ENCODE data around the gene EID1. TPM values are rescaled to one million over a fixed set of nuclear protein-coding genes. Genes with fewer than 3 reads are reported as not detected.

Gene EID1
- total RNA-seq, 2 experiments from 2014 or later, result 41.0 to 45.3 TPM

DNA sequence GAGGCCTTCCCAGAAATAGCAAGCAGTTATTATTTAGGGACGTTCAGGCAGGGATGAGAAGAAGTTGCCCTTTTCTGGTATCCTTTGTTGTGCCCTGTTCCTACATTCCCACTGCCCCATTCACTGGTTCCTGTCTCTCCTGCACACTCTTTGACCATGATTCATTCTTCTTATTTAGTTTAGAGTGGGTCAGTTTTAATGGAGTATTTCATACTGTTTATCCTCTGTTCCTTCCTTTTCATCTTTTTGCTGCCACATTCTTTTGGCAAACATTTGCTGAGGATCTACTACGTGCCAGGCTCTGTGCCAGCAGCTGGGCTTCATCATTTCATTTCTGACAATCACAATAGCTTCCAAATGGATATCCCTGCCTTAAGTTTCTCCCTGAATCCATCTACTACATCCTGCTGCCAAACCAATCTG, 11.8 kb upstream of the EID1 start:
- Mint-ChIP-seq H3K4me1 (ENCODE audit: low read depth) (no peaks in the 10 kb centered on the region), H3K27me3 (peaks cover 20% of the 10 kb centered on the region), H3K4me3 (no peak overlapping the region), H3K9me3 (no peaks in the 10 kb centered on the region), H3K36me3 (ENCODE audit: low read depth) (no peaks in the 10 kb centered on the region), H3K27ac (no peak overlapping the region)
- Histone ChIP-seq H3K4me3 (ENCODE audit: low read length) (no peak overlapping the region), H3K36me3 (ENCODE audit: insufficient read depth, low read length) (no peaks in the 10 kb centered on the region), H3K9me3 (ENCODE audit: control insufficient read depth in 1 of 2, insufficient read depth in 1 of 2, low read length in 2 of 2) (no peaks in the 10 kb centered on the region), H3K27ac (ENCODE audit: low read depth in 1 of 2, low read length in 2 of 2) (no peak overlapping the region), H3K4me1 (ENCODE audit: insufficient read depth, low read length) (no peaks in the 10 kb centered on the region), H3K27me3 (ENCODE audit: control insufficient read depth in 1 of 2, insufficient read depth in 2 of 2, low read length in 2 of 2) (peaks cover 0 to 11% of the 10 kb centered on the region in 2 experiments)
- TF ChIP-seq, protein P1, sequence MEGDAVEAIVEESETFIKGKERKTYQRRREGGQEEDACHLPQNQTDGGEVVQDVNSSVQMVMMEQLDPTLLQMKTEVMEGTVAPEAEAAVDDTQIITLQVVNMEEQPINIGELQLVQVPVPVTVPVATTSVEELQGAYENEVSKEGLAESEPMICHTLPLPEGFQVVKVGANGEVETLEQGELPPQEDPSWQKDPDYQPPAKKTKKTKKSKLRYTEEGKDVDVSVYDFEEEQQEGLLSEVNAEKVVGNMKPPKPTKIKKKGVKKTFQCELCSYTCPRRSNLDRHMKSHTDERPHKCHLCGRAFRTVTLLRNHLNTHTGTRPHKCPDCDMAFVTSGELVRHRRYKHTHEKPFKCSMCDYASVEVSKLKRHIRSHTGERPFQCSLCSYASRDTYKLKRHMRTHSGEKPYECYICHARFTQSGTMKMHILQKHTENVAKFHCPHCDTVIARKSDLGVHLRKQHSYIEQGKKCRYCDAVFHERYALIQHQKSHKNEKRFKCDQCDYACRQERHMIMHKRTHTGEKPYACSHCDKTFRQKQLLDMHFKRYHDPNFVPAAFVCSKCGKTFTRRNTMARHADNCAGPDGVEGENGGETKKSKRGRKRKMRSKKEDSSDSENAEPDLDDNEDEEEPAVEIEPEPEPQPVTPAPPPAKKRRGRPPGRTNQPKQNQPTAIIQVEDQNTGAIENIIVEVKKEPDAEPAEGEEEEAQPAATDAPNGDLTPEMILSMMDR (IDR thresholded peaks at IDR 0.05), result no peak
- DNase-seq (no peak), ATAC-seq (ENCODE audit: poor library complexity) (no peak)
- ChIA-PET CTCF (no interaction called here), POLR2A (no interaction called here)
- intact Hi-C loops (cut with DNase I, micrococcal nuclease), result no loop called here

DNA sequence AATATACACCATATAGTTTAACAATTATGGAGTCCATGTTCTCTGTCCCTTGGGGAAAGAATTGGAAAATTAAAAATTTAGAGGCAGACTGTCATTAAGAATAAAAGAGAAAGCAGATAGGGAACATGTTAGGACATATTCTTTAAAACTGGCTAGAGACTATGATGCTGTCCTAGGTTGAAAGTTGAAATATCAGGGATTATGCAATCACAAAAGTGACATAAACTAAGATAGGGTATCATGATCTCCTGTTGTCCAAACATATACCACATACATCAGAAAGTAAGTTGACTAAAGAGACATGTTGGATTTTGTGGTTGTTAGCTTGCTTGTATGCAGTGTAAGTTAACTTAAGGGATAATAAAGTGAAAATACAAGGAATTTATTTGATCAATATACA, 9.9 kb upstream of the EID1 start:
- H3K36me3 ChIP-seq (ENCODE audit: insufficient read depth, low read length), result no peaks in the 10 kb centered on the region
- H3K27ac Mint-ChIP-seq, result no peak overlapping the region
- no peaks in the 10 kb centered on the region for H3K9me3 ChIP-seq (ENCODE audit: control insufficient read depth in 1 of 2, insufficient read depth in 1 of 2, low read length in 2 of 2)
- TF ChIP-seq, protein P1 (IDR thresholded peaks at IDR 0.05), result no peak
- no peaks in the 10 kb centered on the region for H3K4me1 ChIP-seq (ENCODE audit: insufficient read depth, low read length)
- H3K9me3 Mint-ChIP-seq, result no peaks in the 10 kb centered on the region
- CTCF ChIA-PET, result no interaction called here
- no peak for DNase-seq
- POLR2A ChIA-PET, result interaction anchor here (1.8 kb wide), 1 partner anchor 10 kb away, joined by 4 read pairs; the partner anchor contains the start of gene EID1
- H3K4me3 Mint-ChIP-seq, result no peak overlapping the region
- peaks cover 2 to 16% of the 10 kb centered on the region in 2 experiments for H3K27me3 ChIP-seq (ENCODE audit: control insufficient read depth in 1 of 2, insufficient read depth in 2 of 2, low read length in 2 of 2)
- H3K4me1 Mint-ChIP-seq (ENCODE audit: low read depth), result no peaks in the 10 kb centered on the region
- peaks cover 35% of the 10 kb centered on the region for H3K27me3 Mint-ChIP-seq
- H3K36me3 Mint-ChIP-seq (ENCODE audit: low read depth), result no peaks in the 10 kb centered on the region
- H3K27ac ChIP-seq (ENCODE audit: low read depth in 1 of 2, low read length in 2 of 2), result no peak overlapping the region
- ATAC-seq (ENCODE audit: poor library complexity), result no peak
- intact Hi-C loops (cut with DNase I, micrococcal nuclease), result no loop called here
- no peak overlapping the region for H3K4me3 ChIP-seq (ENCODE audit: low read length)

DNA sequence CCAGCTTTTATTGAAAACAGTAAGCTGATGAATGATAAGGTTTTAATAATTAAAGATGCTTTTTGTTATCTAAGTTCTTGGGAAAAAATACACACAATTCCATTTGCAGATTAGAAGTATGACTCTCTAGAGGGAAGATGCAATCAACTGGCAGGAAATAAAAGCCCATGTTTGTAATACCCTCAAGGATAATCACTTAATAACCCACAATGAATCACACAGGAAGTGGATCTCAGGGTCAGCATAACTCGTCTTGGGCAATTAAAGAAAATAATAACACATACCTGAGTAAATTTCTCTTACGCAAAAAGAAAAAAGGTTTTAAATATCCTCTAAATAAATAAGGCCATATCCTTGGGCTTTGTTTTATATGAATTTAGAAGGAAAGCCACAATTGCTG, 9.4 kb upstream of the EID1 start:
- no peak for ATAC-seq (ENCODE audit: poor library complexity)
- Mint-ChIP-seq H3K4me3 (no peak overlapping the region), H3K9me3 (no peaks in the 10 kb centered on the region), H3K27me3 (peaks cover 40% of the 10 kb centered on the region), H3K36me3 (ENCODE audit: low read depth) (no peaks in the 10 kb centered on the region), H3K27ac (no peak overlapping the region), H3K4me1 (ENCODE audit: low read depth) (no peaks in the 10 kb centered on the region)
- Histone ChIP-seq H3K4me3 (ENCODE audit: low read length) (no peak overlapping the region), H3K36me3 (ENCODE audit: insufficient read depth, low read length) (no peaks in the 10 kb centered on the region), H3K27me3 (ENCODE audit: control insufficient read depth in 1 of 2, insufficient read depth in 2 of 2, low read length in 2 of 2) (peaks cover 2 to 16% of the 10 kb centered on the region in 2 experiments), H3K27ac (ENCODE audit: low read depth in 1 of 2, low read length in 2 of 2) (no peak overlapping the region), H3K9me3 (ENCODE audit: control insufficient read depth in 1 of 2, insufficient read depth in 1 of 2, low read length in 2 of 2) (no peaks in the 10 kb centered on the region), H3K4me1 (ENCODE audit: insufficient read depth, low read length) (no peaks in the 10 kb centered on the region)
- TF ChIP-seq, protein P1 (IDR thresholded peaks at IDR 0.05), result no peak
- intact Hi-C loops (cut with DNase I, micrococcal nuclease), result no loop called here
- DNase-seq, result no peak
- POLR2A ChIA-PET, result no interaction called here
- CTCF ChIA-PET, result no interaction called here

Data from CD4-positive, alpha-beta T cell (primary cell).